ENCODE measurements around the gene POC1B.

The POC1B gene

GRCh38 chr12:89525824-89526770, at the start of gene POC1B:
TSS of gene POC1B (minus strand) at chr12:89526047. CDS start at chr12:89525895, 152 bp downstream.
- DNase-seq = peak; percentile 81

DNA sequence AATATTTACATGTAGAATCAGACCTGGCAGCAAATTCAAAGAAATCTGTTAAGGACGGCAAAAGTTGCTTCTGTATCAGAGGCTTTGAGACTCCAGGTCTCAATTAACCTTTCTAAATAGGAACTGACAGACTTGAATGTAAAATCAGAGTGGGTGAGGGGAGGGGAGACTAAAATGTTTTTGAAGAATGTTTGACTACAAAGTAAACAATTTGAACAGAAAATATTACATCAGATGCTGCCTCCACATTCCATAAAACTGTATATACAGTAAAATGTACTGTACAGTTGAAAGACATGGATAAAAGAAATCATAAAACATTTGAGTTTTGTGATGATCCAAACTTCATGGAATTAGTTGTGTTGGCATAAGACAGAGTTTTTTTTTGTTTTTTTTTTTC, 49.5 kb upstream of the POC1B start:
- no peak for DNase-seq

DNA sequence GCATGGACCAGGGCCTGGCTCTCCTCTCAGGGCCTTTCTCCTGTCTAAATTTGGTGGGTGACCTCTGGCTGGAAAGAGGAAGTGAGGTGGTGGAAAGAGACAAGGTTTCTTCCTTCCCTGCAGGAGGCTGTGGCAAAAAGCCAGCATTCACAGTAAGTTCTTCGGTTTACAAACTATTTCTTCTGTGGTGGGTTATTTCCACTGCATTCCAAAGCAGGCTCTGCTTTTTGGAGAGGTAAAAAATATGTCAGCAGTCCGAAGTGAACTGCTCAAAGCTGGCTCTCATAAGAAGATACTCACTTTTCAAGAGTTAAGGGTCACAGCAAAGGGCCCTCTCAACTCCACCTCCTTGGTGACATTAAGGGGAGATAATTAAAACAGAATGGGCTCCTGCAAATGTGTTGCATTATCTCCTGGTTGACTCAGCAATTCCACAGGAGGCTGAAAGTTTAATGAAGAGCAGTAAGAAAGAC, 48.9 kb upstream of the POC1B start:
- DNase-seq = no peak

- no peak for DNase-seq
Measured at GRCh38 chr12:89573051-89573810, 47.4 kb upstream of the POC1B start.

GRCh38 chr12:89571491-89572195, 45.8 kb upstream of the POC1B start:
- no peak for DNase-seq

DNA sequence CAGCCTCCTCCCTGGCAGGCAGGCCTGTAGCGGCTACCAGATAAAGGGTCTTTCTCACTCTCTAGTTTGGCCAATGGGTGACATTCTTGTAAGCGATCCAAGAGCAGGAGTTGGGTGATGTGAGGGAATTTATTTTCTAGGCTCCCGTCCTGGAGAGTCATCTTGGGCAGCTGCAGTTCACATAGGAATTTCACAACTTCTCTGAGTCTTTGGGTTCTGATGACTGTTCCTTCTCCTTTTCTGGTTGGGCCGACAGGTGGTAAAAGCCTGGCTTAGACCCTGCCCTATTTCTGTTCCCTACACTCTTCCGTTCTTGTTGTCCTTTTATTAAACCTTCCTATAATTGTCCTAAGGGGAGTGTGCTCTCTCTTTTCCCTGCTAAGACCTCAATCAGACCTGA, 42.6 kb upstream of the POC1B start:
- DNase-seq = no peak

- no peak for DNase-seq
Measured at GRCh38 chr12:89567691-89568239, 41.9 kb upstream of the POC1B start.

DNA sequence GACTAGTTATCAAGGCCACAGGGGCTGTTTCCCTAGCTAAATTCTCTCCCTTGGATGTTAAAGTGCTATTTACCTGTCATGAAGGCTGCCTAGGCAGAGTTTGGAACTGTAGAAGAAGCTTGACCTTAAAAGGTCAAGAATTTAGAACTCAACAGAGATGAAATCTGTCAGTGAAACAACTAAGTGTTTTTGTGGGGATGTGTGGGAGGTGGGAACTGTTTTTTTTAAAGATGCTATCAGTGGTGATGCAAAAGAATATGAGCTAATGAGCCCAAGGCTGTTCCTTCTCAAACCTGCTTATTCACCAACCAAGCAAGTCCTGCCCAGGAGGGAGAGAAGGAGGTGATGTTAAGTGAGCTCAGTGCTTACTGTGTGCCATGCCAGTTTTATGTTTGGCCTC, 40.8 kb upstream of the POC1B start:
- DNase-seq = no peak

DNA sequence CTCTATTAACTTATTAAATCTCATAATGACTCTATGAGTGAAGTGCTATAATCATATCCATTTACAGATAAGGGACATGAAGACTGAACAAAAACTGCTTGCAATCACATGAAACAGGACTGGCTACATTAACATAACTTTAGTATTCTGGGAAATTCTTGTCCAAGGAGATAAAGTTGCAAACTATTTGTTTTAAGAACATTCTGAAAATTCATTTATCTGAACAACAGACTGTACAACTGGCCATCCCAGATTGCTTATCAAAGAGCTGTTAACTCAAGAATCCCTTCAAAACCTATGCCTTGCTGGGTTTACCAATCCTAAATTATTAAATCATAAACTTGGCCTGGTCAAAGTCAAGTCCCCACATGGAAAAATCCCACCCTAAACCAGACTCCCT, 39.2 kb upstream of the POC1B start:
- no peak for DNase-seq

- no peak for DNase-seq
Measured at GRCh38 chr12:89559753-89560152, 33.9 kb upstream of the POC1B start.

DNA sequence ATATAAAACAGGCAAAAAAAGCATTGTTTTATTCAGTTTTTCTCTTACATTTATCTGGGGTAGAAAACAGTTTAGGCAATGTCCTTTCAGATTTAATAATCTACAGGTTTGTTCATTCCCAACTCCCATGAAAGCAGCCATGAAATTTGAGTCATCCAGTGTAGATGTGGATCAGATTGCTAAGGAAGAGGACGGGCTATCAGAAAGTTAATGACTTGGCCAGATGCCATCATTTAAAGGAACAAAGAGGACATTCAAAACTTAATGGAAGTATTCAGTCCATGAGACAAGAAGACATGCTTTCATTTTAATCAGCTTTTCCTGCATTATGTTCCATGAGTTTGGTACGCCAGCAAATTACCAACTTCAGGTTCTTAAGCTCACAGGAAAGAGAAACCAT, 31.1 kb upstream of the POC1B start:
- DNase-seq = no peak

DNA sequence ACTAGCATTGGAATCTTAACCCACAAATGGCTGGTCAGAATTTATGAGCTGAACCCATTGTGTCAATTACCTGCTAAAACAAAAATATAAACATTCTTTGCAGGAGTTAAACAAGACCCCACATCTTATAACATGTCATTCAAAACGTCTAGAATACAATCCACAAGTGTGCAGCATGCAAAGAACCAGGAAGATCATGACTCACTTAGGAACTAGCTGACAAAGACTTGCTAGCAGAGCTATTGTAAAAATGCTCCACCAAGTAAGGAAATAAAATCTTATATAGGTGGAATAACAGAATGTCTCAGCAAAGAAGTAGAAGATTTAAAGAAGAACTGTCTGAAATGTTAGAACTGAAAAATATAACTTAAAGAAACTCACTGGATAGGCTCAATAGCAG, 26.5 kb upstream of the POC1B start:
- no peak for DNase-seq

GRCh38 chr12:89551747-89552146, 25.9 kb upstream of the POC1B start:
- DNase-seq = no peak

DNA sequence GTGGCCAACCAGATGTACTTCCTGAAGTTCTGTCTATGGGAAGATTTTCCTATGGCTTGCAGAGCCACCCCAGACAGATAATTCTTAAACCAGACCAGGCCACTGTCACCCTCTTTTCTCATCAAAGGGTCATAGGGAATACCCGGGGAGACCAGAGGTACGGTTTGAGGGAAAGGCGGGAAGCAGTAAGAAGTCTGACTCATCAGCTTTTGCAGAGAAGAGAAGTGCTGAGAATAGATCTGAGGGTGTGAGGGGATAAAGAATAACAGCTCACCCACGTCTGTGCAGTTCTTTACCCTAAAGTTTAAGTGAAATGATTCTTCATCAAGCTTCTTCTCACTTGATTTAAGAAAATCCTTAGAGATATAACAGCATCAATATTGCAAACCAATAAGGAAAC, 21.3 kb upstream of the POC1B start:
- no peak for DNase-seq

DNA sequence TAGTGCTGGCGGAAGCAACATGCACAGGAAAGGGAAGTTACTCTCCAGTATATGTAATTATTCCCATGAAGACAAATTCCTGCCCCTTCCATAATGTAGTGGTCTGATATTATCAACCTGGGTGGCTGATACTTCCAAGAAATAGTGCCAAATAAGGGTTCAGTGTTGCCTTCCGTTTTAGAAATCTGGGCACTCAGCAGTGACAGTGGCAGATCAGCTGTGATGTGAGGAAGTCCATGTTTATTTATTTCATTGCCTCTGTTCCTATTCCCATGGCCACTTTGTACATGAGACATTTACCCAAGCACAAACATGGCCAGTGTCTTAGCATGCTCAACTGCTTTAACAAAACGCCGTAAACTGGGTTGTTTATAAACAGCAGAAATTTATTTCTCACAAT, 20.3 kb upstream of the POC1B start:
- DNase-seq = no peak

- no peak for DNase-seq
Measured at GRCh38 chr12:89544681-89545184, 18.9 kb upstream of the POC1B start.

GRCh38 chr12:89544022-89544421, 18.2 kb upstream of the POC1B start:
- no peak for DNase-seq

- peak; percentile 71 for DNase-seq
Measured at GRCh38 chr12:89542912-89543592, 17.2 kb upstream of the POC1B start.

DNA sequence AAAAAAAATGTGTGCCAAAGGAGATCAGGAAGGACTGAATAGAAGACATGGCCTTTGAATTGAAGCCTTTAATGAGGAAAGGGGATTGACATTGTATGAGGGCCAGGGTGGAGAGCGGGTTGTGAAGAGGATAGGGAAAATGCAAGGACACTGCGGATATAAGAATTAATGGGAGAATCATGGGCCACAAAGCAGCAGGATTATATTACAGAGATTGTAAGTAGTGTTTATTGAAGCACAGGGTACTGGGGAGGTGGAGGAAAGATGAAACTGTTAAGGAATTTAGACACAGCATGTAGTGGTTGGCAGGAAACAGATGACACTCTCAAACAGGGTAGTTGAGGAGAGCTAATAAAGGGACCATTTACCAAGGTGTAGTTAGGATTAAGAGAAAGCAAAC, 16.4 kb upstream of the POC1B start:
- DNase-seq = no peak

GRCh38 chr12:89540586-89540985, 14.7 kb upstream of the POC1B start:
- no peak for DNase-seq

DNA sequence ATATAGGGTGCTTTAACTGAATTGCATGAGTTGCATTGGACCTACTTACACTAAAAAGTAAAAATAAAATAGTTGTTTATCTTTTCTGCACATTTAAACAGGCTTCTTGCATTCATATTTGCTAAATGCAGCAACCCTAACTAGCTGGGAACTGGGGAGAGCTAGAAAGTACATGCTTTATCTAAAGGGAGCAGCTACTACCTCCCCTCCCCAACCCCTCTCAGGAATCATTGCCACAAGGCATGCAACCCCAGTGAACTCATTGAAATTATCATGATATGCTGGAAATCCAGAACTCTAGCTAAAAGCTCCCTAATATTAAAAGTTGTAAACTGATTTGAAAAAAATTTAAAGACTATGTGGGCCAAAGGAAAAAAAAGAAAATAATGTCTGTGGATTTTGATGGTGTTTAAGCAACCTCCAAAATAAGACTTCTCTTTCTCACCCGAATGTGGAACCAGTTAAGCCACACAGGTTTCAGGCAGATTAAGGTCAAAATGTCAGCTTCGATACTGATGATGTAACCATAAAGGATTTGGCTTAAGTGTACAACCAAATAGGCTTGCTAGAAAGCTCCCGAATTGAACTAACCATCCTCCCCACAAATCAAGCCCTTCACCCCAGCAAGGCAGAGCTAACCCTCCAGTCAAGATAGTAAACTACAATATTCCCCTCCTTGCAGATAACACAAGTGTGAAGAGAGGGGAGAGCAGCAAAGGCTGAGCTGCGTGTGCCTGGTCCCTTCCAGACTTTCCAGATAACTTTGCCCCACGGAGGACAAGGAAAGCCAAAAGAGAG, 13.8 kb upstream of the POC1B start:
- no peak for DNase-seq

All from activated CD4-positive, alpha-beta T cell treated with anti-CD3 and anti-CD28 coated beads for 48 hours (primary cell).